ENCODE measurements around the gene FAM78B. TPM values are rescaled to one million over a fixed set of nuclear protein-coding genes. Genes with fewer than 3 reads are reported as not detected.

Gene FAM78B, protein sequence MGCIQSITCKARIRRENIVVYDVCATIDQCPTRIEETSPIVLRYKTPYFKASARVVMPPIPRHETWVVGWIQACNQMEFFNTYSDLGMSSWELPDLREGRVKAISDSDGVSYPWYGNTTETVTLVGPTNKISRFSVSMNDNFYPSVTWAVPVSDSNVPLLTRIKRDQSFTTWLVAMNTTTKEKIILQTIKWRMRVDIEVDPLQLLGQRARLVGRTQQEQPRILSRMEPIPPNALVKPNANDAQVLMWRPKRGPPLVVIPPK
- 1.5 TPM for total RNA-seq

DNA sequence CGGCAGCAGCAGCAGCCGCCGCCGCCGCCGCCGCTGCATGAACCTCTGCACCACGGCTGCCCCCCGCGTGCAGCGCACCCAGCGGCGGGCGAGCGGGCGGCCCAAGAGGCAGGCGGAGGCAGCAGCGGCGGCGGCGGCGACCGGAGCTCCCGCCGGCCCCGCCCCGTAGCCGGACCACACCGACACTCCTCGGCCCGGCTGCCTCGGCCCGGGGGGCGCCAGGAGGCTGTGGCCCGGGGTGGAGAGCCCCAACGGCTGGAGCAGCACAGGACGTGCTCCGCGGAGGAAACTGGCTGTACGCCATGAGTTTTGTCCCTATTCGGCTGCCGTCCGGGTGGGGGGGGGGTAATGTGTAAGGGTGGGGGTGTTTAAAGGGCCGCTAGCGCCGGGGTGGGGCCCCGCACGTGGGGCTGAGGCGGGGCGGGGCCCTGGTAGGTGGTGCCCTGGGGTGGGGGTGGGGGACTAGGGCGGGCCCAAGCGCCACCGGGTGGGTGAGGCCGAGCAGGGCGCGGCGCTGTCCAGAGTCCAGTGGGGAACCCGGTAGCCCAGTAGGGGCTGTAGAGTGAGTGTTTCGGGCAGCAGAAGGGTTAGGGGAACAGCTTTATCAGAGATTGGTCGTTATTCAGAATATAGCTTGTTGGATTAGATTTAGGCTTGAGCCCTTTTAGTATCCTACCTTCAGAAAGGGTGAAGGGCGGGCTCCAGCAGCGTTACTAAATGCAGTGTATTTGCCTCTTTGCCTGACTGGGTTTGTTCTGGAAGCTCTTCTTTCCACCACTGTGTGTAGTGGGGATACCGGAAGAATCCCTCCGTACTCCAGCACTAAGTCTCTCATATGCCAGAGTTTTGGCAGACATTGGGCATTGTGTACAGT, at the start of gene FAM78B:
Gene FAM78B (minus strand): TSS at position 304 of the 874 bp plus-strand sequence. CDS start 753 bp downstream, outside the sequence.
- DNase-seq, result no peak

DNA sequence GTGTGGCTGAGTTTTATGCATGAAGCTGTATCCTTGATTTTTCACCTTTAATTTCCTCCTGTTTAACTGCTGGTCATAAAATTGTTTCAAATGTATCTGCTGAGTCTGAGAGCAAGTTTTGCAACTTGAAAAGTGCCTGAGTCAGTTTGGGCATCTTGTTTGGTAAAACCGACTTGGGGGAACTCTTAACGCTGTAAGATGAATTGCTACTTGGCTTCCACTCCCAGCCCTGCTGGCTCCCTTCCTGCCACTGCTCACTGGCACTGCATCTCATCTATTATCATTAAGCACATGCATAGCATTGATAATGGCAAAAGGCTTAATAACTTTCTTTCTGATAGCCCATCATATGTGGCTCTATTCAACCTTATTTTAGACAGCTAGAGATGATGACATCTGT, 35.7 kb upstream of the FAM78B start:
- no peak for DNase-seq

DNA sequence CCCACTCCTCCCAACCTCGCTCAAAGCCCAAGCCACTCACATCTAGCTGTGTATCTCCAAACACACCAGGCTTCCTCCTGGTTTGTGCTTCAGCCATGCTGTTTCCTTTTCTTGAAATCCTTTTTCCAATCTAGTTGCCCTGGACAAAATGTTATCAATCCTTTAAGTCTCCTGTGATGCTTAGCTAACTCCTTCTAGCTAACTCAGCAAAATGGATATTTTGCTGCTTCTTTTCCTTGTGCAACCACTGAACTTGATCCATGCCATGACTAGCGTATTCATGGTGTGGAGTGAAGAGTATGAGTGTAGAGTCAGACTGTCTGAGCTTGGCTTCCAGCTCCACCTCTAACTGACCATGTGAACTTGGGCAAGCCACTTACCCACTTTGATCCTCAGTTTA, 33.9 kb upstream of the FAM78B start:
- DNase-seq, result no peak

DNA sequence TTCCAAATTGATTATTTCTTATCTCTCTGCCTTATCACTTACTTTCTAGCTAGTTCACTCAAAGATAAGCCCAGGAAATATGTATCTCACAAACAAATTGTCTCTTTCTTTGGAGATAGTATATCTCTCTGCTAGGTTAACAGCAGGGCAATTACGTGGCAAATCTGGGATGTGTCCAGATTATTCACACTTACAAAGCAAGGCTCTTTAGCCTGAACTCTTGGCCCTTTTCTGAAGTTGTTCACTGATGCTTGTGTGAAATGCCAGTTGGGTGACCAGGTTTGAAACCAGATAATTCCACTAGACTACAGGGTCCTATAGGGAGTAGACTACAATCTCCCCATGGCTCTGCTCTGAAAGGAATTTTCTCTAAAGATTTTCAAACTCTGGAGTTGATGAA, 30.8 kb upstream of the FAM78B start:
- no peak for DNase-seq

DNA sequence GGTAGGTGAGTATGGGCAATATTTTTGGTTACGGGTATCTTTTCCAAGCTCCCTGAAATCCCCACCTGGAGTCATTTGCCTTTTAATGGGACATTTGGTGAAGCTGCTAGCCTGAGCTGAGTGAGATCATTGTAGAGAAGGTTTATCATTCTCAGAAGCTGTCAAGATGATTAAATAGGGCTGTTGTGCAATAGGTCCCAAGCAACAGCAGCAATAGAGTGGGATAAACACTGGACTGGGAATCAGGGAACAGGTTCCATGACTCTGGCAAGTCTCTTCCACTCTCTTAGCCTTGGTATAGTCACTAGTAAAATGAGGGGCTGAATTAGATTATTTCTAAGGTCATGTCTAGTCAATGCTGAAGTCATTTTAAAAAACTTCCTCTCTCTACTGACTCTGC, 30.3 kb upstream of the FAM78B start:
- DNase-seq, result no peak

DNA sequence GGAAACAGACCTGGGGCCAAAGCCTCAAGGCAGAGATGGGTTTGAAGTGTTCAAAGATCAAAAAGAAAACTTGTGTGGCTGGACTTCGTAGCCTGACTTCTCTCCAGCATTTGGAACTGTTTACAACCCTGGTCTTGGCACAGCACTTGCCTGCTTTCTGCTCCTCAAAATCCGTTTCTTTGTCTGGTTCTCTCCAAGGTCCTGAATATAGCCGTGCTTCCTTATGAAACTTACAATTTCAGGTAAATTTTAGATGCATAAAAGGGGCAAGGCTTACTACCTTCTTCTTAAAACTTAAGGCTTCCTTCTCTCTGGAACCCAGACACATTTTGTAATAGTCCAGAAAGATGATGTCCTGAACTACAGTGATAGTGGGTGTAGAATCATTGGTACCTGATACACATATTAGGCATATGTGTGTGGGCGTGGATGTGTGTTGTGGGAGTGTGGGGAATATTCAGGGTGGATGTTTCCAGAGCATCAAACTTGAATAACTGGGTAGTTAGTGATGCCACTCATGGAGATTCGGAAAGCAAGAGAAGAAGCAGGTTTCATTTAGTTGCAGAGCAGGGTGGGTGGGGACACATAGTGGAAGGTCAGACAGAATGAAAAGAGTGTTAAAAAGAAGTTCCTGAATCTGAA, 26.4 kb upstream of the FAM78B start:
- no peak for DNase-seq

DNA sequence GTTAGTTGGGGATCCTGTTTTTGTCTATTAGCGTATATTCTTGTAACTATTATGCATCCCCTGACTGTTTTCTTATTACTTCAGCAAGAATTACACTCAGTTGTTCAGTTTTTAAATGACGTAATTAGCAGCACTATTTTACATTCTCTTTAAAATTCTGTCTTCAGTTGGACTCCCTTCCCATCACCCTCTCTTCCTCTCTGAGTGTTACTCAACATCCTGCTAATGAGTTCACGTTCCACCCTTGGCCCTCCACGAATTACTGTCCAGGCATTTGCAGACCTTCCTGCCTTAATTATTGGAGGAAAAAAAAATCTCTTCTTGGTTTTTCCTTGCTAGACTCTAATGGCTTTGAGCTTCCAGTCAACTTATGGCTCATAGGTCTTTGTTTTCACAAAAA, 23.6 kb upstream of the FAM78B start:
- DNase-seq, result no peak

DNA sequence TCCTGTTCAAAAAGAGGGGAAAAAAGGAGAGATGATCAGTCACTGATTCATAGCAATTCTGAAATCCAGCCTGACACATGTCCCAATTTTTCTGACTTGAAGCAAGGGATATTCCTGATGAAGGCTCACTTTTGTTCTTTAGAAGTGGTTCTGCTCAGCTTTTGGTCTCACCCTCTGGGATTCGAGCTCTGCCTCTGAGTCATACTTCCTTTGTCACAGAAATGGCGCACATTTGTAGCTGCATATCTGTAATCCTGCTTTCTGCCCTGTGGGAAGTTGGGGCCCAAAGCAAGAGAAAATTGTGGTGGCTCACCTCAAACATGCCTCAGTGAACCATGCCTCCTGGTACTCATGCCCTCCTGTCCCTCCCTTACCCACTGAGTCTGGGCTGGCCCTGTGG, 22.3 kb upstream of the FAM78B start:
- DNase-seq, result no peak

DNA sequence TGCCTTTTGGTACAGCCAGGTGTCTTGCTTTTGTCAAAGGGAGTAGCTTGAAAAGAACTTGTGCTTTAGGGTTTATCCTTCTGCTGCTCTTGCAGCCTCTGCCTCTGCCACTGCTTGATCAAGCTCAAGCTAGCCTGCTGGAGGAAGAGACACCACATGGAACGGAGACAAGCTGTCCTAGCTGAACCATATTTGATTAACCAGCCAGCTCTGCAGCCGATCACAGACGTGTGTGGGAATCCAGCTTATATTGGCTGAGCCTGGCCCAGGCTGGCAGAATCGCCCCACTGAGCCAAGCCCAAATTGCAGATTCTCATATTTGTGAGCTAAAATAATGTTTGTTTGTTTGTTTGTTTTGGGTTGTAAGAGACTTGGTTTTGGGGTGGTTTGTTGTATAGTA, 18.7 kb upstream of the FAM78B start:
- no peak for DNase-seq

DNA sequence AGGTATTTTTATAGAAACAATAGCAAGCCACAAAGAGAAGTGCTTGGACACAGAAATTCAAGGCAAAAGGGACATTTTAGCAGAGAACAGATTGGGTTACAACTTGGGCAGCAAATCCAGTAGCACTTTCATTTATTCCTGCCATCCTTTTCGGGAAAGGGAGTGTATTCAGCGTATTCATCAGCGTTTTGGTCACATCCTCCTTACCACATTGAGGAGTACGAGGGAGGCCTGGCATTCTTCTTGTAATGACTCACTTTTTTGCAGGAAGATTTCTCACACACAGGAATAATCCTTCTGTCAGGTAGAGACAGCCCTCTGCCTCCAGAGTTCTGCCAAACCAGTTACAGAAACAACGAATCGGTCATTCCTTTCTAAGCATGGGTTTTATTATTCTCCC, 18.1 kb upstream of the FAM78B start:
- no peak for DNase-seq

DNA sequence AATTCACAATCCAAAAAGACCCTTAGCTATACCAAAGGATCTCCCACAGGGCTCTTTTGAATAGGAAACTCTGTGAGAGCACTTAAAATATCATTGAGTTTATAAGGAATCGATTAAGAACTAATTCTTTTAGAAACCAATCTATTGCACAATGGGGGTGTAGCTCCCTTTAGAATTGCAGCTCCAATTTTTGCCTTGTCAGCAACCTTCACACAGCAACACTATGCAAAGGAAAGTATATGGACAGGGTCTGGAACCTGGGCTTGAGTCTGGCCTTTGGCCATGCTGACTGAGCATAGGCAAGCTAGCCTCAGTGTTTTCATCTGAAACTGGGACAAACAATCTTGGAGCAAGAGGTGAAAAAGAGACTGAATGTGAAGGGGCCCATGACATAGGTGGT, 17.2 kb upstream of the FAM78B start:
- no peak for DNase-seq

DNA sequence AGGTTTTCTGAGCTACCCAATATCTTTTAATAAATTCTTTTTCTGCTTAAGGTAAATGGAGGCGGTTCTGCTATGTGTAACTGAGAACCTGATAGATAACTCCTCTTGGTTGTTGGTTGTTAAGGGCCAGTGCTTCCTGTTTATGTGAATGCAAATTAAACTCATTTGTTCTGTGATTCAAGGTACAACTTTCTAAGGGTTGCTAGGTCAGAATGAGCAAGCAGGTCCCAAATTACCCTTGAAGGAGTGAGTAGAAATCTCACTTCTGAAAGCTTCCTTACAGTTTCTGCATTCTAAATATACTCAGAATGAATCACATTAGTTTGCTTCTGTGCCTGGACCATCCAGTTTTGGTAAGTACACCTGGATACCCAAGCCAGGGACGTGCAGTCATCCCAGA, 15.5 kb upstream of the FAM78B start:
- DNase-seq, result no peak

DNA sequence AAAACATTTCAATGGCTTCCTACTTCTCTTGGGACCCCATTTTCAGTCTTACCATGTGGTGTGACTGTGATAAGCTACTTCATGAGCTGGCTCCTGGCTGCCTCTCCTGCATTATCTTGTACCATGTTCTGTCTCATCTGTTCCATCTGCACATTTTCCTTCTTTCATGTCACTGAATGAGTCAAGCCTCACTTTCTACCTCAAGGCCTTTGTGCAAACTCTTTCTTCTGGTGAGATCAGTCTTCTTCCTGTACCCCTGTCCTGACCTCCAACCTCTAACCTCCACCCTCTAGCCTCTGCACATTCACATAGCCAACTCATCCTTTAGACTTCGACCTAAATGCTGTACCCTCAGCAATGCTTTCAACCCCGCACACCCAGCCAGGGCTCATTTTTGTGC, 9.6 kb upstream of the FAM78B start:
- no peak for DNase-seq

DNA sequence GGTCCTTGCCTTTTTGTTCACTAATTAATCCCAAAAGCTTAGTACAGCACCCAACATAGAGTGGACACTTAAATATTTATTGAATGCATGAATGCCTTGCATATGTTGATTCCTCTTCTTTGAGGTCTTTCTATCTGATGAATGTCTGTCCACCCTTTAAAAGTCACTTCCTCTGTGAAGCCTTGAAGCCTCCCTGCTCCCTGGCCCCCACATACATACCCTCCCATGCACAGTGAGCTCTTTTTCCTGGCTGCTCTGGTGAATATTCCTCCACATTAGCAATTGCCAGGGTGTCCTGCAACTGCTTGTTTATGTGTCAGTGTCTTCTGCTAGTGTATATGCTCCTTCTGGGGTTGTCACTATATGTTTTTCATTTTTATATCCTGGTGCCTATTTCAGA, 8.2 kb upstream of the FAM78B start:
- no peak for DNase-seq

DNA sequence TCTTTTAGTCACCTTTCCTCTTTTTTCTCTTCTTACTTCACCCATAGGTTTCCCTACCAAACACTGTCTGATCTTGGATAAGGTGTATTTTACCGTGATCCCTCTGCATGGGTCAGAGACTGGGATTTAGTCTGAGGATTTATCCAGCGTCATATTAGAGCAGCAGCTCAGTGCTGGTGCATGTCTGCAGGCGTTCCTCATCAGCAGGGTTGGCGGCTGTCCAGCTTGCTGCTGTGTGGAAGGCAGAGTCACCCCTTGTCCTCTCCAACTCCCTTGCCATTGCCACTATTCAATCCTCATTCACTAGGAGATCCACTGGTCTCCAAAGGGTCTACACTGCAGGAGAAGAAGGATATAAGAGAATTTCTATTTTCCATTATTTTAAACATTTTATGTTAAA, 7.3 kb upstream of the FAM78B start:
- DNase-seq, result no peak

DNA sequence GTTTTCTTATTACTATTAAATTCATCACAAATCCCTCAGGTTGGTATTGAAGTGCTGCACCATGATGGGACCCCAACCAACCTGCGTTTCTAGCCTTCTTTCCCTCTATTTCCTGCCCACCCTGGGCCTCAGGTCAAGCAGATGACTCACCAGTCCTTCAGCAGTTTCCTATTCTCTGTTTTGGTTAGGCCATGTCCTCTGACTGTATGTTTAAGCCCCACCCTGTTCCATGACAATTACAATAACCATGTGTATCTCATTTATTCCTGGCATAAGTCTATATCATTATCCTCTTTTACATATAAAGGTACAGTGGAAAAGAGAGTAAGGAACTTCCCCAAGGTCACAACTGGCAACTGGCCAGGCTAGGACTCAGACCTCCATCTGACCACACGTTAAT, 5.3 kb upstream of the FAM78B start:
- no peak for DNase-seq

DNA sequence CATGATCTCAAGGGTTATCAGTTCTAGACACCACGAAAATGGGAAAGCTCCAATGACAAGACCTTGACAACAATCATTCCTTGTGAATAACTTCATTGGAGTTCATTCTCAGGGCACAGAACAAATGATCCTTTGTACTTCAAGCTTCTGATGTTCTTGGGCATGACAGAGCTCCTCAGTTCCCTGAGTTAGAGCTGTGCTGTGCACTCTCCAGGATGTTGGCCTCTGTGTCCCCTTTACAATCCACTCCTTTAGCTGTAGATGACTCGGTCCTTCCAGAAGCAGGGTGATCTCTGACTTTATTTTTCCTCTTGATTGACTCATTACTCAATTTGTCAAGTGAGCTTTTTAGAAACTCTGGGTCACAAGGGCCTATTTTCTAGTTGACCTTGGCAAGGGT, 3.9 kb upstream of the FAM78B start:
- DNase-seq, result no peak

DNA sequence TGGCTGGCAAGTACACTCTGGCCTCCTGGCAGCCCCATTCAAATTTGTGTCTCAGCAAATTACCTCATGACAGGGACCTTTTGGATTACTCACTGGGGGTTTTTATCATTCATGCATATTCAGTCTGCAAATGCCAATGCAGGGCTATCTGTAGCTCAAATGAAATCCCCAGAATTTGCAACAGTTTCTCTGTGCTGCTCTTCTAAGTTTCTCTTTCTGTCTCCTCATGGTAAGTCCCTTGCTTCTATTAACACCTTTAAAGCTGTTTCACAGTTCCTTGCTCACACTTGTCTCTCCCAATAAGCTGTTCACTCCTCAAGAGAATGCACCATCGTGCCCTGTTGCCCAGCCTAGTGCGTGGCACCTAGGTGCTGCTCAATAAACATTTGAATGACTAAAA, 3.3 kb upstream of the FAM78B start:
- no peak for DNase-seq

DNA sequence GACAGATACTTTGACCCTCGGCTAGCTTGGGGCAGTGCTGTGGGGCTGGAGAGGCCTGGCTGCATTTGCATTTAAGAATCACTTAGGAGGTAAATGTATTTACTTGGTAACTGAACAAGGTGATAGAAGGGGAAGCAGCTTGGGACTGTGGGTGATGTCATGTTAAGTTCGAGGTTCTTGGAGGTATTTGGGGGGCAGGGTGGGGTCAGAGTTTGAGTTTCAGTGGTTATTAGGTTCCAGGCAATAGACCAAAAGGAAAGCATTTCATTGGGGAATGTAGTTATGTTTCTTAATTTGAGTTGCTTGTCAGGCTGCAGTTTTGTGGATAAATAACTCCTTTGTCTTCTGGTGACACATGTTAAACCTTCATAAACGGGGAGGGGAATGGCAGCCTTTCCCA, 2.4 kb upstream of the FAM78B start:
- DNase-seq, result no peak

DNA sequence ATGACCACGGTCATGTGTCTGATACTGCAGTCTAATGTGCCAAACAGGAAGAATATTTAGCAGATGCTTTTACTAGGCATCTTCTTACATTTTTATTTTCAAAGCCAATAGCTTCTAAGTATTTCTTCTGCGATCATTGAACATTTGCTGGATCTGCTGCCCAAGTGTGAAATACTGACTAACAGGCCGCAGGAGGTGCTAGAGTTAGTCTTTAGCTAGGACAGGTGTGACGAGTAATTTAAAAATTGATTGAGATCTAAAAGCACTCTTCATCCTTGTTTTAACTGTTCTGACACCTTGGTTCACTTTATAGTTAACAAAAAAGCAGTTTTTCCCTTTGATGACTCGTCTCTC, 748 bp upstream of the FAM78B start:
- no peak for DNase-seq

DNA sequence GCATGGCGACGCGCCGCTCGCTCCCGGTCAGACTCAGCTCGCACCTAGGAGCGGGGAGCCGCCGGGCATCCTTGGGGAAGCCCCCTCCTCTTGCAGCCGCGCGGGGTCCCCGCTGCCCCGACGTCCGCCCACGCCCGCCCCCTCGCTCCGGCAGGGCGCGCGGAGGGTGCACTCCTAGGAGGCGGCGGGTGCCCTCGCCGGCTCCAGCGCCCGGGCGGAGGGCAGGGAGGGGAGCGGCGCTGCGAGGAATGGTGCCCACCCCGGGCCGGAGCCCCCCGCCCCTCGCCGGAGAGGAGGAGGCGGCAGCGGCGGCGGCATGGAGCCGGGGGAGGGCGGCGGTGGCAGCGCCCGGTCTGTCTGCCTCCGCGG, 488 bp downstream of the FAM78B start:
- DNase-seq, result no peak

DNA sequence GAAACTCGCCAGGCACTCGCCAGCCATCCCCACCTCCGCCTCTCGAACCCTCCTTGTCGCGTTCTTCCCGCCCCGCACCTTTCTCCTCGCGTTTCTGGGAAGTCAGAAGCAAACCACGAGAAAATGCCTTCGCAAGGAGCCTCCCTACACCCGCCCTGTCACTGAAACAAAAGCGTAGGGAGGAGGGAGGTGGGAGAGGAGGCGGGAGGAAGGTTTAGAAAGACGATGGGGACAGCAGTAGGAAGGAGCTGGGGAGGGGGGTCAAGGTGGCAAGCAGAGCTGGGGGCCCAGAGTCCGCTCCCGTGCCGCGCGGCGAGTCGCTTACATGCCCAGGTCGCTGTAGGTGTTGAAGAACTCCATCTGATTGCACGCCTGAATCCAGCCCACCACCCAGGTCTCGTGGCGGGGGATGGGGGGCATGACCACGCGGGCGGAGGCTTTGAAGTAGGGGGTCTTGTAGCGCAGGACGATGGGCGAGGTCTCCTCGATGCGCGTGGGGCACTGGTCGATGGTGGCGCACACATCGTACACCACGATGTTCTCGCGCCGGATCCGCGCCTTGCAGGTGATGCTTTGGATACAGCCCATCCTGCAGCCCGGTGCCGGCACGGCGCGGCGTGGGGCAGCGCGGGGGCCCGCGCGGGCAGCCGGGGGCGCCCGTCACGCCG, 1.0 kb downstream of the FAM78B start:
- DNase-seq, result no peak

DNA sequence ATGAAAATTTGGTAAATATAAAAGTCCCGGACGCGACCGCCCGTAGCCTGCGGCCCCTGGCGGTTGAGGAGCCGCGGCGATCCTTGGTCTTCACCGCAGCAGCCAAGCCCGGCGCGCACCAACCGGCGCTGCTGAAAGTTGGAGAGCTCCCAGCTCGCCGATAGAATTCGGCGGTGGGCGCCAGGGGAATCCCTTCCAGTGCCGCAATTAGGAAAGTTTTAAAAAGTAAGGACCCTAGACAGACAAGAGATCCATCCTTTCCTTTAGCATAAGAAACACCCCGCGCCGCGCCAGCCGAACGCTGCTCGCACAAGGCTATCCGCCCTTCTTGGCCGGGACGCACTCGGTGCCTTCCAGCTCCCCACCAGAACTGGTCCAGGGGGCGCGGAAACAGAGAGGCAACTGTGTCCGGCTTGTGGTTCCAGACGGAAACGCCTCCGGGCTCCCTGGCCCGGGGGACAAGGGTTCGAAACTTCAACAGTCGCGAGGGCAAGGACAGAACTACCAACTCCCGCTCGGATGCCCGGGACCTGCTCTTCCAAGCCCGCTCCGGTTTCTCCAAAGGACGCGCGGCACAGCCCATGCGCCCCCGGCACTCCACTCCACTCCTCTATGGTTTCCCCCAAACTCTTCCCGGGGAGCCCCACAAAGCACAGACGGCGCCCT, 1.7 kb downstream of the FAM78B start:
- peak; percentile 38 for DNase-seq
